HEK293 (cell line): ENCODE results near the gene FBXO27.

Experiments used
- GFI1B ChIP-seq: fragments of 450-650 bp; formaldehyde crosslinking; IDR thresholded peaks from 2 replicates; pipeline ENCODE4 v1.5.1; 2016; ENCODE audit warnings: missing biosample characterization, missing genetic modification characterization
- WT1 ChIP-seq: fragments of 450-650 bp; formaldehyde crosslinking; IDR thresholded peaks from 2 replicates; pipeline ENCODE4 v1.5.1; 2016; ENCODE audit warnings: missing biosample characterization, missing genetic modification characterization
- ZBTB21 ChIP-seq: fragments of 450-650 bp; formaldehyde crosslinking; IDR thresholded peaks from 2 replicates; pipeline ENCODE4 v1.5.1; 2017; ENCODE audit warnings: missing biosample characterization, missing genetic modification characterization
- ZFP37 ChIP-seq: fragments of 450-650 bp; formaldehyde crosslinking; IDR thresholded peaks from 2 replicates; pipeline ENCODE4 v1.5.1; 2016; ENCODE audit warnings: missing biosample characterization, missing genetic modification characterization
- ZNF10 ChIP-seq: fragments of 450-650 bp; formaldehyde crosslinking; IDR thresholded peaks from 2 replicates; pipeline ENCODE4 v1.5.1; 2017; ENCODE audit warnings: missing biosample characterization, missing genetic modification characterization
- ZNF175 ChIP-seq: fragments of 450-650 bp; formaldehyde crosslinking; IDR thresholded peaks from 2 replicates; pipeline ENCODE4 v1.5.1; 2016; ENCODE audit warnings: missing biosample characterization, missing genetic modification characterization
- ZNF292 ChIP-seq: fragments of 450-650 bp; formaldehyde crosslinking; IDR thresholded peaks from 2 replicates; pipeline ENCODE4 v1.5.1; 2016; ENCODE audit warnings: low read depth, missing biosample characterization, missing genetic modification characterization, borderline replicate concordance
- ZNF426 ChIP-seq: fragments of 450-650 bp; formaldehyde crosslinking; IDR thresholded peaks from 2 replicates; pipeline ENCODE4 v1.5.1; 2017; ENCODE audit warnings: missing biosample characterization, missing genetic modification characterization, mild to moderate bottlenecking, inconsistent platforms, moderate library complexity
- ZNF510 ChIP-seq: fragments of 450-650 bp; formaldehyde crosslinking; IDR thresholded peaks from 2 replicates; pipeline ENCODE4 v1.5.1; 2018; ENCODE audit warnings: mild to moderate bottlenecking, missing genetic modification characterization, missing biosample characterization; ENCODE audit not compliant: insufficient replicate concordance
- ZNF514 ChIP-seq: fragments of 450-650 bp; formaldehyde crosslinking; IDR thresholded peaks from 2 replicates; pipeline ENCODE4 v1.5.1; 2016; ENCODE audit warnings: missing biosample characterization, missing genetic modification characterization
- ZNF530 ChIP-seq: fragments of 450-650 bp; formaldehyde crosslinking; IDR thresholded peaks from 2 replicates; pipeline ENCODE4 v1.5.1; 2016; ENCODE audit warnings: low read depth, missing biosample characterization, missing genetic modification characterization
- ZNF658 ChIP-seq: fragments of 450-650 bp; formaldehyde crosslinking; IDR thresholded peaks from 2 replicates; pipeline ENCODE4; 2016; ENCODE audit warnings: missing biosample characterization, missing genetic modification characterization
- ZNF677 ChIP-seq: fragments of 450-650 bp; IDR thresholded peaks from 2 replicates; pipeline ENCODE4 v1.5.0; 2018; ENCODE audit warnings: missing biosample characterization, mild to moderate bottlenecking, missing genetic modification characterization, moderate library complexity
- TF ChIP-seq, protein P1 (sequence below): fragments of 450-650 bp; formaldehyde crosslinking; IDR thresholded peaks from 2 replicates; pipeline ENCODE4 v1.5.1; 2016; ENCODE audit warnings: missing biosample characterization, missing genetic modification characterization
- TF ChIP-seq, protein P2 (sequence below): fragments of 450-650 bp; formaldehyde crosslinking; IDR thresholded peaks from 2 replicates; pipeline ENCODE4 v1.5.1; 2017; ENCODE audit warnings: missing biosample characterization, mild to moderate bottlenecking, missing genetic modification characterization, moderate library complexity
- TF ChIP-seq, protein P3 (sequence below): fragments of 450-650 bp; formaldehyde crosslinking; IDR thresholded peaks from 2 replicates; pipeline ENCODE4 v1.5.1; 2016; ENCODE audit warnings: missing biosample characterization, missing genetic modification characterization
- TF ChIP-seq, protein P4 (sequence below): fragments of 450-650 bp; formaldehyde crosslinking; IDR thresholded peaks from 2 replicates; pipeline ENCODE4 v1.5.1; 2016; ENCODE audit warnings: missing biosample characterization, missing genetic modification characterization, borderline replicate concordance
- TF ChIP-seq, protein P5 (sequence below): fragments of 450-650 bp; formaldehyde crosslinking; IDR thresholded peaks from 2 replicates; pipeline ENCODE4 v1.5.1; 2016; ENCODE audit warnings: missing biosample characterization, missing genetic modification characterization
- TF ChIP-seq, protein P6 (sequence below): fragments of 450-650 bp; formaldehyde crosslinking; IDR thresholded peaks from 2 replicates; pipeline ENCODE4 v1.5.1; 2016; ENCODE audit warnings: missing biosample characterization, missing genetic modification characterization
- TF ChIP-seq, protein P7 (sequence below): fragments of 450-650 bp; formaldehyde crosslinking; IDR thresholded peaks from 2 replicates; pipeline ENCODE4 v1.5.1; 2016; ENCODE audit warnings: missing biosample characterization, missing genetic modification characterization

FBXO27 gene

DNA sequence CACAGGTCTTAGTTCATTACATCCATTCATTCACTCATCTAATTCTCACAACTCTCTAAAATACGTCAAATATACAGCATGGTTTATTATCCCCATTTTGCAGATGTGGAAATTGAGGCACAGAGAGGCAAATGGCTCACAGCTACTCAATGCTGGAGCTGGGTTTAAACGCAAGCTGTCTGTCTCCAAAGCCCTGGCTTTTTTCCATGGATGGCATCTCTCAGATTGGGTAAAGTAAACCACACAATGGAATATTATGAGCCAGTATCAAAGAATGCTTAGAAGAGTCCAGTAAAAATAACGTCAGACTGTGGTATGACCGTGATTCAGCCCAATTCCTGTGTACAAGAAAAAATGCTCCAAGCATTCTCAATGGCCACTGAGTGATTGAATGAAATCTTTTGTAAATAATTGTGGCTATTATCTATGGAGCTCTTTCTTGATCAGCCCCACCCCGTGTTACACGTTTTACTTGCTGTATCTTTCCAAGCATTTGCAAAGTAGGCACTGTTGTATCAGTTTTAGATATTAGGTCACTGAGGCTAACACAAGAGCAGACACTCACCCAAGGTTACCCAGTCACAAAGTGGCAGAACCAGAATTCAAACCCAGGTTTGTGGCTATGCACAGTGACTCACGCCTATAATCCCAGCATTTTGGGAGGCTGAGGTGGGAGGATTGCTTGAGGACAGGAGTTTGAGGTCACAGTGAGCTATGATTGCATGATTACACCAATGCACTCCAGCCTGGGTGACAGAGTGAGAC, 46.3 kb upstream of the FBXO27 start (continued):
- TF ChIP-seq, protein P1, sequence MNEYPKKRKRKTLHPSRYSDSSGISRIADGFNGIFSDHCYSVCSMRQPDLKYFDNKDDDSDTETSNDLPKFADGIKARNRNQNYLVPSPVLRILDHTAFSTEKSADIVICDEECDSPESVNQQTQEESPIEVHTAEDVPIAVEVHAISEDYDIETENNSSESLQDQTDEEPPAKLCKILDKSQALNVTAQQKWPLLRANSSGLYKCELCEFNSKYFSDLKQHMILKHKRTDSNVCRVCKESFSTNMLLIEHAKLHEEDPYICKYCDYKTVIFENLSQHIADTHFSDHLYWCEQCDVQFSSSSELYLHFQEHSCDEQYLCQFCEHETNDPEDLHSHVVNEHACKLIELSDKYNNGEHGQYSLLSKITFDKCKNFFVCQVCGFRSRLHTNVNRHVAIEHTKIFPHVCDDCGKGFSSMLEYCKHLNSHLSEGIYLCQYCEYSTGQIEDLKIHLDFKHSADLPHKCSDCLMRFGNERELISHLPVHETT = no peak
- no peak for TF ChIP-seq ZNF530 (tag by site-specific recombination)
- TF ChIP-seq WT1 (tag by site-specific recombination) = peak; percentile 76
- TF ChIP-seq GFI1B (tag by site-specific recombination) = no peak
- 0 out of 2 replicates have a peak, but pooled peaks have one; percentile 10 for TF ChIP-seq ZBTB21 (tag by site-specific recombination)
- TF ChIP-seq, protein P2, sequence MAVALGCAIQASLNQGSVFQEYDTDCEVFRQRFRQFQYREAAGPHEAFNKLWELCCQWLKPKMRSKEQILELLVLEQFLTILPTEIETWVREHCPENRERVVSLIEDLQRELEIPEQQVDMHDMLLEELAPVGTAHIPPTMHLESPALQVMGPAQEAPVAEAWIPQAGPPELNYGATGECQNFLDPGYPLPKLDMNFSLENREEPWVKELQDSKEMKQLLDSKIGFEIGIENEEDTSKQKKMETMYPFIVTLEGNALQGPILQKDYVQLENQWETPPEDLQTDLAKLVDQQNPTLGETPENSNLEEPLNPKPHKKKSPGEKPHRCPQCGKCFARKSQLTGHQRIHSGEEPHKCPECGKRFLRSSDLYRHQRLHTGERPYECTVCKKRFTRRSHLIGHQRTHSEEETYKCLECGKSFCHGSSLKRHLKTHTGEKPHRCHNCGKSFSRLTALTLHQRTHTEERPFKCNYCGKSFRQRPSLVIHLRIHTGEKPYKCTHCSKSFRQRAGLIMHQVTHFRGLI (tag by site-specific recombination) = no peak
- TF ChIP-seq, protein P3, sequence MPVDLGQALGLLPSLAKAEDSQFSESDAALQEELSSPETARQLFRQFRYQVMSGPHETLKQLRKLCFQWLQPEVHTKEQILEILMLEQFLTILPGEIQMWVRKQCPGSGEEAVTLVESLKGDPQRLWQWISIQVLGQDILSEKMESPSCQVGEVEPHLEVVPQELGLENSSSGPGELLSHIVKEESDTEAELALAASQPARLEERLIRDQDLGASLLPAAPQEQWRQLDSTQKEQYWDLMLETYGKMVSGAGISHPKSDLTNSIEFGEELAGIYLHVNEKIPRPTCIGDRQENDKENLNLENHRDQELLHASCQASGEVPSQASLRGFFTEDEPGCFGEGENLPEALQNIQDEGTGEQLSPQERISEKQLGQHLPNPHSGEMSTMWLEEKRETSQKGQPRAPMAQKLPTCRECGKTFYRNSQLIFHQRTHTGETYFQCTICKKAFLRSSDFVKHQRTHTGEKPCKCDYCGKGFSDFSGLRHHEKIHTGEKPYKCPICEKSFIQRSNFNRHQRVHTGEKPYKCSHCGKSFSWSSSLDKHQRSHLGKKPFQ = no peak
- TF ChIP-seq ZNF175 = no peak
- TF ChIP-seq, protein P4, sequence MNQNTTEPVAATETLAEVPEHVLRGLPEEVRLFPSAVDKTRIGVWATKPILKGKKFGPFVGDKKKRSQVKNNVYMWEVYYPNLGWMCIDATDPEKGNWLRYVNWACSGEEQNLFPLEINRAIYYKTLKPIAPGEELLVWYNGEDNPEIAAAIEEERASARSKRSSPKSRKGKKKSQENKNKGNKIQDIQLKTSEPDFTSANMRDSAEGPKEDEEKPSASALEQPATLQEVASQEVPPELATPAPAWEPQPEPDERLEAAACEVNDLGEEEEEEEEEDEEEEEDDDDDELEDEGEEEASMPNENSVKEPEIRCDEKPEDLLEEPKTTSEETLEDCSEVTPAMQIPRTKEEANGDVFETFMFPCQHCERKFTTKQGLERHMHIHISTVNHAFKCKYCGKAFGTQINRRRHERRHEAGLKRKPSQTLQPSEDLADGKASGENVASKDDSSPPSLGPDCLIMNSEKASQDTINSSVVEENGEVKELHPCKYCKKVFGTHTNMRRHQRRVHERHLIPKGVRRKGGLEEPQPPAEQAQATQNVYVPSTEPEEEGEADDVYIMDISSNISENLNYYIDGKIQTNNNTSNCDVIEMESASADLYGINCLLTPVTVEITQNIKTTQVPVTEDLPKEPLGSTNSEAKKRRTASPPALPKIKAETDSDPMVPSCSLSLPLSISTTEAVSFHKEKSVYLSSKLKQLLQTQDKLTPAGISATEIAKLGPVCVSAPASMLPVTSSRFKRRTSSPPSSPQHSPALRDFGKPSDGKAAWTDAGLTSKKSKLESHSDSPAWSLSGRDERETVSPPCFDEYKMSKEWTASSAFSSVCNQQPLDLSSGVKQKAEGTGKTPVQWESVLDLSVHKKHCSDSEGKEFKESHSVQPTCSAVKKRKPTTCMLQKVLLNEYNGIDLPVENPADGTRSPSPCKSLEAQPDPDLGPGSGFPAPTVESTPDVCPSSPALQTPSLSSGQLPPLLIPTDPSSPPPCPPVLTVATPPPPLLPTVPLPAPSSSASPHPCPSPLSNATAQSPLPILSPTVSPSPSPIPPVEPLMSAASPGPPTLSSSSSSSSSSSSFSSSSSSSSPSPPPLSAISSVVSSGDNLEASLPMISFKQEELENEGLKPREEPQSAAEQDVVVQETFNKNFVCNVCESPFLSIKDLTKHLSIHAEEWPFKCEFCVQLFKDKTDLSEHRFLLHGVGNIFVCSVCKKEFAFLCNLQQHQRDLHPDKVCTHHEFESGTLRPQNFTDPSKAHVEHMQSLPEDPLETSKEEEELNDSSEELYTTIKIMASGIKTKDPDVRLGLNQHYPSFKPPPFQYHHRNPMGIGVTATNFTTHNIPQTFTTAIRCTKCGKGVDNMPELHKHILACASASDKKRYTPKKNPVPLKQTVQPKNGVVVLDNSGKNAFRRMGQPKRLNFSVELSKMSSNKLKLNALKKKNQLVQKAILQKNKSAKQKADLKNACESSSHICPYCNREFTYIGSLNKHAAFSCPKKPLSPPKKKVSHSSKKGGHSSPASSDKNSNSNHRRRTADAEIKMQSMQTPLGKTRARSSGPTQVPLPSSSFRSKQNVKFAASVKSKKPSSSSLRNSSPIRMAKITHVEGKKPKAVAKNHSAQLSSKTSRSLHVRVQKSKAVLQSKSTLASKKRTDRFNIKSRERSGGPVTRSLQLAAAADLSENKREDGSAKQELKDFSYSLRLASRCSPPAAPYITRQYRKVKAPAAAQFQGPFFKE (tag by site-specific recombination) = no peak
- TF ChIP-seq, protein P5, sequence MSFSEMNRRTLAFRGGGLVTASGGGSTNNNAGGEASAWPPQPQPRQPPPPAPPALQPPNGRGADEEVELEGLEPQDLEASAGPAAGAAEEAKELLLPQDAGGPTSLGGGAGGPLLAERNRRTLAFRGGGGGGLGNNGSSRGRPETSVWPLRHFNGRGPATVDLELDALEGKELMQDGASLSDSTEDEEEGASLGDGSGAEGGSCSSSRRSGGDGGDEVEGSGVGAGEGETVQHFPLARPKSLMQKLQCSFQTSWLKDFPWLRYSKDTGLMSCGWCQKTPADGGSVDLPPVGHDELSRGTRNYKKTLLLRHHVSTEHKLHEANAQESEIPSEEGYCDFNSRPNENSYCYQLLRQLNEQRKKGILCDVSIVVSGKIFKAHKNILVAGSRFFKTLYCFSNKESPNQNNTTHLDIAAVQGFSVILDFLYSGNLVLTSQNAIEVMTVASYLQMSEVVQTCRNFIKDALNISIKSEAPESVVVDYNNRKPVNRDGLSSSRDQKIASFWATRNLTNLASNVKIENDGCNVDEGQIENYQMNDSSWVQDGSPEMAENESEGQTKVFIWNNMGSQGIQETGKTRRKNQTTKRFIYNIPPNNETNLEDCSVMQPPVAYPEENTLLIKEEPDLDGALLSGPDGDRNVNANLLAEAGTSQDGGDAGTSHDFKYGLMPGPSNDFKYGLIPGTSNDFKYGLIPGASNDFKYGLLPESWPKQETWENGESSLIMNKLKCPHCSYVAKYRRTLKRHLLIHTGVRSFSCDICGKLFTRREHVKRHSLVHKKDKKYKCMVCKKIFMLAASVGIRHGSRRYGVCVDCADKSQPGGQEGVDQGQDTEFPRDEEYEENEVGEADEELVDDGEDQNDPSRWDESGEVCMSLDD (tag by site-specific recombination) = no peak
- TF ChIP-seq, protein P6, sequence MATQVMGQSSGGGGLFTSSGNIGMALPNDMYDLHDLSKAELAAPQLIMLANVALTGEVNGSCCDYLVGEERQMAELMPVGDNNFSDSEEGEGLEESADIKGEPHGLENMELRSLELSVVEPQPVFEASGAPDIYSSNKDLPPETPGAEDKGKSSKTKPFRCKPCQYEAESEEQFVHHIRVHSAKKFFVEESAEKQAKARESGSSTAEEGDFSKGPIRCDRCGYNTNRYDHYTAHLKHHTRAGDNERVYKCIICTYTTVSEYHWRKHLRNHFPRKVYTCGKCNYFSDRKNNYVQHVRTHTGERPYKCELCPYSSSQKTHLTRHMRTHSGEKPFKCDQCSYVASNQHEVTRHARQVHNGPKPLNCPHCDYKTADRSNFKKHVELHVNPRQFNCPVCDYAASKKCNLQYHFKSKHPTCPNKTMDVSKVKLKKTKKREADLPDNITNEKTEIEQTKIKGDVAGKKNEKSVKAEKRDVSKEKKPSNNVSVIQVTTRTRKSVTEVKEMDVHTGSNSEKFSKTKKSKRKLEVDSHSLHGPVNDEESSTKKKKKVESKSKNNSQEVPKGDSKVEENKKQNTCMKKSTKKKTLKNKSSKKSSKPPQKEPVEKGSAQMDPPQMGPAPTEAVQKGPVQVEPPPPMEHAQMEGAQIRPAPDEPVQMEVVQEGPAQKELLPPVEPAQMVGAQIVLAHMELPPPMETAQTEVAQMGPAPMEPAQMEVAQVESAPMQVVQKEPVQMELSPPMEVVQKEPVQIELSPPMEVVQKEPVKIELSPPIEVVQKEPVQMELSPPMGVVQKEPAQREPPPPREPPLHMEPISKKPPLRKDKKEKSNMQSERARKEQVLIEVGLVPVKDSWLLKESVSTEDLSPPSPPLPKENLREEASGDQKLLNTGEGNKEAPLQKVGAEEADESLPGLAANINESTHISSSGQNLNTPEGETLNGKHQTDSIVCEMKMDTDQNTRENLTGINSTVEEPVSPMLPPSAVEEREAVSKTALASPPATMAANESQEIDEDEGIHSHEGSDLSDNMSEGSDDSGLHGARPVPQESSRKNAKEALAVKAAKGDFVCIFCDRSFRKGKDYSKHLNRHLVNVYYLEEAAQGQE (tag by site-specific recombination) = no peak
- no peak for TF ChIP-seq ZNF292 (tag by site-specific recombination)
- TF ChIP-seq, protein P7, sequence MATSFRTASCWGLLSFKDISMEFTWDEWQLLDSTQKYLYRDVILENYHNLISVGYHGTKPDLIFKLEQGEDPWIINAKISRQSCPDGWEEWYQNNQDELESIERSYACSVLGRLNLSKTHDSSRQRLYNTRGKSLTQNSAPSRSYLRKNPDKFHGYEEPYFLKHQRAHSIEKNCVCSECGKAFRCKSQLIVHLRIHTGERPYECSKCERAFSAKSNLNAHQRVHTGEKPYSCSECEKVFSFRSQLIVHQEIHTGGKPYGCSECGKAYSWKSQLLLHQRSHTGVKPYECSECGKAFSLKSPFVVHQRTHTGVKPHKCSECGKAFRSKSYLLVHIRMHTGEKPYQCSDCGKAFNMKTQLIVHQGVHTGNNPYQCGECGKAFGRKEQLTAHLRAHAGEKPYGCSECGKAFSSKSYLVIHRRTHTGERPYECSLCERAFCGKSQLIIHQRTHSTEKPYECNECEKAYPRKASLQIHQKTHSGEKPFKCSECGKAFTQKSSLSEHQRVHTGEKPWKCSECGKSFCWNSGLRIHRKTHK (tag by site-specific recombination) = no peak
- no peak for TF ChIP-seq ZNF10 (tag by site-specific recombination)
- TF ChIP-seq ZNF677 = no peak
- no peak for TF ChIP-seq ZNF658 (tag by site-specific recombination)
- TF ChIP-seq ZFP37 = no peak
- TF ChIP-seq ZNF510 = no peak
- no peak for TF ChIP-seq ZNF514 (tag by site-specific recombination)
- no peak for TF ChIP-seq ZNF426 (tag by site-specific recombination)
